Nephron (organoid): ENCODE data around the gene KIRREL3.

Source experiments
- H3K27ac Mint-ChIP-seq, 3 experiments: 2 replicates each; pipeline ENCODE4 v1.8.0; 2020; ENCODE audit warnings: mixed read lengths in 3 of 3, mild to moderate bottlenecking in 2 of 3, moderate library complexity in 1 of 3
- H3K27me3 Mint-ChIP-seq: 2 replicates; pipeline ENCODE4 v1.8.0; 2021; ENCODE audit warnings: low read depth, mild to moderate bottlenecking, moderate library complexity, mixed read lengths
- H3K36me3 Mint-ChIP-seq: 2 replicates; pipeline ENCODE4 v1.8.0; 2020; ENCODE audit warnings: low read depth, mixed read lengths
- H3K4me1 Mint-ChIP-seq: 2 replicates; pipeline ENCODE4 v1.8.0; 2020; ENCODE audit warnings: mixed read lengths
- H3K4me3 Mint-ChIP-seq, 3 experiments: 2 replicates each; pipeline ENCODE4 v1.8.0; 2020; ENCODE audit warnings: mild to moderate bottlenecking in 3 of 3, mixed read lengths in 3 of 3, moderate library complexity in 2 of 3
- H3K9me3 Mint-ChIP-seq: 2 replicates; pipeline ENCODE4 v1.8.0; 2020; ENCODE audit warnings: mixed read lengths
- CTCF ChIP-seq, 3 experiments: fragments of 200-600 bp; sonication (generic); IDR thresholded peaks; one replicate each; pipeline ENCODE4 v1.5.0; 2021; ENCODE audit warnings: antibody characterized with exemption in 3 of 3; ENCODE audit not compliant: unreplicated experiment in 3 of 3

Gene KIRREL3

DNA sequence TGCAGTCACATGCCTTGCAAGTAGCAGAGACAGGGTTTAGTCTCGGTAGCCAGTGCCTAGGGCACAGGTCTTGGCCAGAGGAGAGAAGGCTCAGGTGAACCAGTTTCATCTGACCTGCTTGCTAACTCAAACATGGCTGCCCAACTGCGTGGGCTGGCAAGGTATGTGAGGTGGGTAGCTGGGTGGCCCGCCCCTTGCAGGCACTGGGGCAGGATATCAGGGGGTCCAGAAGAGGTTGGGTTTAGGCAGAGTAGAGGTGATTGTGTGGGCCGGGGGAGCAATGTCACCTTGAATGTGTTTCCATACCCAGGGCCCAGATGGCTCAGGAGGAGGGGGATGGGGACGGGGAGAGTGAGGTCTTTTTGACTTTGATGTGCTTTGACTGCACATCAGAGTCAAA lies 607.4 kb downstream of the KIRREL3 start:
- Mint-ChIP-seq H3K4me1 (peaks cover 66% of the 10 kb centered on the region), H3K4me3 (no peak overlapping the region), H3K36me3 (no peaks in the 10 kb centered on the region), H3K9me3 (no peaks in the 10 kb centered on the region), H3K27me3 (no peaks in the 10 kb centered on the region), H3K27ac (peak overlapping the region in 1 of 3 experiments; percentile 86)
- TF ChIP-seq CTCF (IDR thresholded peaks at IDR 0.05; ENCODE audit: unreplicated experiment in 3 of 3) = no peak

- TF ChIP-seq CTCF (IDR thresholded peaks at IDR 0.05; ENCODE audit: unreplicated experiment in 3 of 3) = no peak
- Mint-ChIP-seq H3K9me3 (no peaks in the 10 kb centered on the region), H3K4me3 (no peak overlapping the region), H3K4me1 (peaks cover 68% of the 10 kb centered on the region), H3K36me3 (no peaks in the 10 kb centered on the region), H3K27ac (peak overlapping the region; percentile 18 to 89 (median 86)), H3K27me3 (no peaks in the 10 kb centered on the region)
Observed at GRCh38 chr11:126392633-126393013, 607.9 kb downstream of the KIRREL3 start.

DNA sequence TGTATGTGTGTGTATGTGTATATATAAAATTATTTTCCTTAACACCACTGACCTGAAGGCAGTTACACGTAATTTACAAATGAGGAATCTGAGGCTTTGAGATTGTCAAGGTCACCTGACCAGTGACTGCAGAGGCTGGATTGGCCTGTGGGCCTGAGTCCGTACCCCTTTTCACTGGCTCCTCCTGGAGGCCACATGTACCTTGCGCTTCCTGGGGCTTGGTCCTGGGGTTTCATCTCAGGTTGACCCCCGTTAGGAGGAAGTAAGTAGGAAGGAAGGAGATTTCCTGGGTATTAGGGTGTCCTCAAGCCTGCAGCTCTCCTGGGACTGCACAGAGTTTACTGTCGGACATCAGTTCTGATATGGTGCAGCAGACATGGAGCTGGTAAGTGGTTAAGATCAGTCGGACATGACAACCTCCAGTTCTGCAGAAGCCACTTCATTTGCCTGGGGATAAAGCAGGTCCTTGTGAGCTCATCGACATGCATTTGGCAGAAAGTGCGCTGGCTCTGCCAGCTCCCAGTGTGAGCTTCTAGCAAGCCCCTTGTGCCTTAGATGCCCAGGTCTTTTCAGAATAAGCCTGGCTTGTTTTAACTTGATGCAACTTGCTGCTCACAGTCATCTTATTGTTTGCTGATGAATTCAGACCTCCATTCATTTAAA lies 608.5 kb downstream of the KIRREL3 start:
- no peaks in the 10 kb centered on the region for H3K27me3 Mint-ChIP-seq
- TF ChIP-seq CTCF (IDR thresholded peaks at IDR 0.05; ENCODE audit: unreplicated experiment in 3 of 3) = no peak
- no peaks in the 10 kb centered on the region for H3K9me3 Mint-ChIP-seq
- H3K4me1 Mint-ChIP-seq = peaks cover 63% of the 10 kb centered on the region
- peak overlapping the region; percentile 18 to 89 (median 86) for H3K27ac Mint-ChIP-seq
- H3K4me3 Mint-ChIP-seq = no peak overlapping the region
- H3K36me3 Mint-ChIP-seq = no peaks in the 10 kb centered on the region

DNA sequence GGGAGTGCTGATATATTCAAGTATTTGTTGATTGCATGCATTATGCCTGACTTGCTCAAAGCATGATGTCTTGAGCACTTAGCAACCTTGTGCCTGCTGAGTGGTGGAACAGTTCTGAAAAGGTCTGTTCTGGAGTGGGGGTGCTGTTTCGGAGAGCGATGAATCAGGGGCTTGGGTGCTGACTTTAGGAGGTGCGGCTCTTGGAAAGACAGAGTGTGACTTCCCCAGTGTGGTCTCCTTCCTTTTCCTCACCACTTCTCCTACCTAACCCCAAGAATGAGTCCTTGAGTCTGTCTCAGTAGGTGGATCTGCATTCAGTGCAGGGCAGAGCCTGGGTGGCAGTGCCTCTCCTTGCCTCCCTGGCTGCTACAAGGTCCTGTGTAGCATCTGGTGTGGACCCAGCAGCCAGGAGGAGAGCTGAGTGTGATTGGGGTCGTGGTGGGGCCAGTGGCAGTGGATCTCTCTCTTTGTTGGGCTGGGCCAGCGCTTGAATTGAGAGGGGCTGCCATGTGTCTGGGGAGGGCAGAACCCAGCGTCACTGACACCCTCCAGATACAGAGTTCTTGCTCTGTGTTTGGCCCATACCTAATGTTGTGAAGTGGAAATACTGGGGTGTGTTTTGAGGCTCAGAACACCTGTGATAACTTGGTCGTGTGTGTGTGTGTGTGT lies 609.1 kb downstream of the KIRREL3 start:
- Mint-ChIP-seq H3K27me3 (no peaks in the 10 kb centered on the region), H3K9me3 (no peaks in the 10 kb centered on the region), H3K27ac (peak overlapping the region in 2 of 3 experiments; percentile 16 to 86), H3K4me3 (no peak overlapping the region), H3K4me1 (peaks cover 64% of the 10 kb centered on the region), H3K36me3 (no peaks in the 10 kb centered on the region)
- no peak for TF ChIP-seq CTCF (IDR thresholded peaks at IDR 0.05; ENCODE audit: unreplicated experiment in 3 of 3)

GRCh38 chr11:126390272-126390867 lies 610.2 kb downstream of the KIRREL3 start:
- Mint-ChIP-seq H3K27me3 (no peaks in the 10 kb centered on the region), H3K36me3 (no peaks in the 10 kb centered on the region), H3K9me3 (no peaks in the 10 kb centered on the region), H3K4me3 (no peak overlapping the region), H3K4me1 (peaks cover 60% of the 10 kb centered on the region), H3K27ac (no peak overlapping the region)
- TF ChIP-seq CTCF (IDR thresholded peaks at IDR 0.05; ENCODE audit: unreplicated experiment in 3 of 3) = no peak
